GM19099 (cell line): Measurements from ENCODE around the gene FAM47A.

Experiments used
- POLR2A ChIP-seq: IDR thresholded peaks from 3 replicates; pipeline ENCODE4 v1.6.1; 2011; ENCODE audit warnings: low read depth; ENCODE audit not compliant: insufficient read length; ENCODE audit errors: extremely low read depth

The FAM47A gene

GRCh38 chrX:34132028-34132427 is at the start of gene FAM47A:
Gene FAM47A, minus strand, starts transcription at chrX:34132314. Its CDS starts 36 bp downstream, at chrX:34132278.
- TF ChIP-seq POLR2A: no peak

GRCh38 chrX:34147345-34147744 is 15.2 kb upstream of the FAM47A start:
- TF ChIP-seq POLR2A: no peak

- TF ChIP-seq POLR2A: no peak
Measured at GRCh38 chrX:34146906-34147305, 14.8 kb upstream of the FAM47A start.

GRCh38 chrX:34144246-34144645 is 12.1 kb upstream of the FAM47A start:
- TF ChIP-seq POLR2A: no peak

- TF ChIP-seq POLR2A: no peak
Measured at GRCh38 chrX:34140816-34141215, 8.7 kb upstream of the FAM47A start.

- TF ChIP-seq POLR2A: no peak
Measured at GRCh38 chrX:34130980-34131744, 952 bp downstream of the FAM47A start.

GRCh38 chrX:34130501-34130900 is 1.6 kb downstream of the FAM47A start:
- no peak for TF ChIP-seq POLR2A

GRCh38 chrX:34126011-34126410 is 6.1 kb downstream of the FAM47A start:
- no peak for TF ChIP-seq POLR2A

GRCh38 chrX:34119122-34119521 is 13.0 kb downstream of the FAM47A start:
- no peak for TF ChIP-seq POLR2A

- no peak for TF ChIP-seq POLR2A
Measured at GRCh38 chrX:34112459-34112858, 19.7 kb downstream of the FAM47A start.
